OCI-LY7 (cell line): ENCODE data around the gene TGFBI. TPM values are rescaled to one million over a fixed set of nuclear protein-coding genes. Genes with fewer than 3 reads are reported as not detected.

Source experiments
- BruUV-seq: library from RNA; stranded (reverse); fragments of 400-500 nt; replicated peaks from 2 replicates; lab custom pipeline; 2021; lab: Mats Ljungman, UMichigan
- CTCF ChIA-PET: fragments of 300-600 bp; sonication (Branson Sonifier 250); formaldehyde crosslinking; loops from one replicate; lab custom pipeline; 2022; ENCODE audit warnings: antibody characterized with exemption; ENCODE audit not compliant: unreplicated experiment; lab: Charles Lee
- POLR2A ChIA-PET: fragments of 300-600 bp; sonication (Branson Sonifier 250); formaldehyde crosslinking; loops from one replicate; lab custom pipeline; 2022; ENCODE audit warnings: antibody characterized with exemption; lab: Charles Lee
- DNase-seq: peaks from one replicate; pipeline ENCODE4 v3.0.0-alpha.2; 2015; ENCODE audit warnings: low spot score
- H2AFZ ChIP-seq: fragments of 200-600 bp; sonication (generic), shearing (Covaris generic); 2 replicates; pipeline ENCODE4 v1.6.1; 2014; ENCODE audit warnings: mild to moderate bottlenecking, antibody characterized with exemption, low read length, moderate library complexity
- H3K27ac ChIP-seq: fragments of 200-600 bp; sonication (generic); 2 replicates; pipeline ENCODE4 v1.5.1; 2014; ENCODE audit warnings: mixed run types, low read depth, mild to moderate bottlenecking, moderate library complexity, low read length, inconsistent platforms; ENCODE audit not compliant: poor library complexity, severe bottlenecking
- H3K36me3 ChIP-seq: fragments of 200-600 bp; sonication (generic); 2 replicates; pipeline ENCODE4 v1.6.1; 2014; ENCODE audit warnings: mild to moderate bottlenecking, antibody characterized with exemption, low read length, moderate library complexity, mixed read lengths; ENCODE audit not compliant: insufficient read depth
- H3K4me1 ChIP-seq: fragments of 200-600 bp; sonication (generic); 2 replicates; pipeline ENCODE4 v1.5.1; 2014; ENCODE audit warnings: mild to moderate bottlenecking, low read length; ENCODE audit not compliant: insufficient read depth, poor library complexity, severe bottlenecking
- H3K4me2 ChIP-seq: fragments of 200-600 bp; sonication (generic); 2 replicates; pipeline ENCODE4 v1.6.1; 2014; ENCODE audit warnings: mild to moderate bottlenecking, low read length
- H3K4me3 ChIP-seq: fragments of 200-600 bp; sonication (generic); 2 replicates; pipeline ENCODE4 v1.5.1; 2014; ENCODE audit warnings: mild to moderate bottlenecking, low read depth, low read length; ENCODE audit not compliant: poor library complexity, severe bottlenecking
- H3K79me2 ChIP-seq: fragments of 200-600 bp; sonication (generic); 2 replicates; pipeline ENCODE4 v1.6.1; 2016; ENCODE audit warnings: low read depth, mild to moderate bottlenecking, low read length, moderate library complexity, mixed read lengths; ENCODE audit not compliant: insufficient read depth
- H3K9me2 ChIP-seq: fragments of 200-600 bp; sonication (generic); 2 replicates; pipeline ENCODE4 v1.6.1; 2016; ENCODE audit warnings: mild to moderate bottlenecking, low read length, mixed read lengths; ENCODE audit not compliant: insufficient read depth
- H3K9me3 ChIP-seq: fragments of 200-600 bp; sonication (generic); 2 replicates; pipeline ENCODE4 v1.6.1; 2014; ENCODE audit warnings: mild to moderate bottlenecking, mixed run types, low read length, mixed read lengths
- H4K20me1 ChIP-seq: fragments of 200-600 bp; sonication (generic); 2 replicates; pipeline ENCODE4 v1.6.1; 2014; ENCODE audit warnings: mild to moderate bottlenecking, antibody characterized with exemption, low read length, moderate library complexity, mixed read lengths; ENCODE audit not compliant: insufficient read depth
- CTCF ChIP-seq: fragments of 200-600 bp; sonication (generic); conservative IDR thresholded peaks from 2 replicates; pipeline ENCODE4 v1.5.1; 2014; ENCODE audit warnings: mild to moderate bottlenecking, antibody characterized with exemption, low read length, moderate library complexity, mixed read lengths
- EZH2phosphoT487 ChIP-seq: fragments of 200-600 bp; sonication (generic); IDR thresholded peaks from 2 replicates; pipeline ENCODE4 v1.6.1; 2018; ENCODE audit warnings: low read depth, borderline replicate concordance, mild to moderate bottlenecking, mixed run types, antibody characterized with exemption, low read length, moderate library complexity, mixed read lengths
- intact Hi-C: fragments of 100-400 bp; cut with micrococcal nuclease; formaldehyde crosslinking; loops from one replicate; pipeline ENCODE4 v1.10.0; 2022; ENCODE audit not compliant: unreplicated experiment
- total RNA-seq, 2 experiments: library from RNA; depleted of rRNA in 1 of 2; stranded (reverse); fragments of >200 nt in 1 of 2; shearing (Covaris generic) in 1 of 2; gene quantifications; 2 replicates each; pipeline ENCODE4 v1.2.3, GENCODE V29; 2014 to 2022

TGFBI gene
- total RNA-seq, 2 experiments from 2014 or later, result not detected

- no peak overlapping the region for H3K4me2 ChIP-seq
- no peak overlapping the region for H3K27ac ChIP-seq
- no peak overlapping the region for H2AFZ ChIP-seq
- no TSS peak for BruUV-seq
- no peaks in the 10 kb centered on the region for H3K36me3 ChIP-seq
- POLR2A ChIA-PET, result no interaction called here
- H3K79me2 ChIP-seq, result no peaks in the 10 kb centered on the region
- no peaks in the 10 kb centered on the region for H4K20me1 ChIP-seq
- CTCF ChIA-PET, result interaction anchor here (1.0 kb wide), 1 partner anchor 16 kb away, joined by 3 read pairs; no protein-coding TSS in a partner anchor
- no peak for DNase-seq
- no peaks in the 10 kb centered on the region for H3K9me3 ChIP-seq
- H3K4me3 ChIP-seq, result no peak overlapping the region
- TF ChIP-seq CTCF, result peak; percentile 52
- no peak for TF ChIP-seq EZH2phosphoT487
- no peaks in the 10 kb centered on the region for H3K9me2 ChIP-seq
- peaks cover 13% of the 10 kb centered on the region for H3K4me1 ChIP-seq
- intact Hi-C loops, result no loop called here
These were observed 29.5 kb downstream of the TGFBI start for GRCh38 chr5:136058039-136058971.

- no peak overlapping the region for H3K4me2 ChIP-seq
- H2AFZ ChIP-seq, result no peak overlapping the region
- no peak overlapping the region for H3K4me3 ChIP-seq
- TF ChIP-seq CTCF, result no peak
- TF ChIP-seq EZH2phosphoT487, result no peak
- intact Hi-C loops, result no loop called here
- H3K9me2 ChIP-seq, result no peaks in the 10 kb centered on the region
- CTCF ChIA-PET, result no interaction called here
- BruUV-seq, result no TSS peak
- no peaks in the 10 kb centered on the region for H3K36me3 ChIP-seq
- DNase-seq, result no peak
- H3K4me1 ChIP-seq, result peaks cover 18% of the 10 kb centered on the region
- no peaks in the 10 kb centered on the region for H3K79me2 ChIP-seq
- POLR2A ChIA-PET, result no interaction called here
- no peak overlapping the region for H3K27ac ChIP-seq
- no peaks in the 10 kb centered on the region for H3K9me3 ChIP-seq
- H4K20me1 ChIP-seq, result no peaks in the 10 kb centered on the region
These were observed 30.2 kb downstream of the TGFBI start for GRCh38 chr5:136058972-136059354.

- no peaks in the 10 kb centered on the region for H4K20me1 ChIP-seq
- CTCF ChIA-PET, result no interaction called here
- H3K79me2 ChIP-seq, result no peaks in the 10 kb centered on the region
- no peak for DNase-seq
- no peaks in the 10 kb centered on the region for H3K9me3 ChIP-seq
- no peaks in the 10 kb centered on the region for H3K36me3 ChIP-seq
- no TSS peak for BruUV-seq
- intact Hi-C loops, result no loop called here
- H3K4me1 ChIP-seq, result peaks cover 18% of the 10 kb centered on the region
- no peaks in the 10 kb centered on the region for H3K9me2 ChIP-seq
- no peak overlapping the region for H3K4me3 ChIP-seq
- no peak overlapping the region for H3K27ac ChIP-seq
- H2AFZ ChIP-seq, result no peak overlapping the region
- no peak overlapping the region for H3K4me2 ChIP-seq
- POLR2A ChIA-PET, result no interaction called here
- TF ChIP-seq CTCF (no peak), EZH2phosphoT487 (no peak)
These were observed 32.2 kb downstream of the TGFBI start for GRCh38 chr5:136060963-136061362.
